Measurements from ENCODE around the gene C1orf35. TPM values are rescaled to one million over a fixed set of nuclear protein-coding genes. Genes with fewer than 3 reads are reported as not detected.
A peak's percentile ranks its signal among the peaks of the same experiment; 100 is the strongest.

C1orf35 gene
- total RNA-seq, 1 donor from 2014 or later = 12.5 TPM

DNA sequence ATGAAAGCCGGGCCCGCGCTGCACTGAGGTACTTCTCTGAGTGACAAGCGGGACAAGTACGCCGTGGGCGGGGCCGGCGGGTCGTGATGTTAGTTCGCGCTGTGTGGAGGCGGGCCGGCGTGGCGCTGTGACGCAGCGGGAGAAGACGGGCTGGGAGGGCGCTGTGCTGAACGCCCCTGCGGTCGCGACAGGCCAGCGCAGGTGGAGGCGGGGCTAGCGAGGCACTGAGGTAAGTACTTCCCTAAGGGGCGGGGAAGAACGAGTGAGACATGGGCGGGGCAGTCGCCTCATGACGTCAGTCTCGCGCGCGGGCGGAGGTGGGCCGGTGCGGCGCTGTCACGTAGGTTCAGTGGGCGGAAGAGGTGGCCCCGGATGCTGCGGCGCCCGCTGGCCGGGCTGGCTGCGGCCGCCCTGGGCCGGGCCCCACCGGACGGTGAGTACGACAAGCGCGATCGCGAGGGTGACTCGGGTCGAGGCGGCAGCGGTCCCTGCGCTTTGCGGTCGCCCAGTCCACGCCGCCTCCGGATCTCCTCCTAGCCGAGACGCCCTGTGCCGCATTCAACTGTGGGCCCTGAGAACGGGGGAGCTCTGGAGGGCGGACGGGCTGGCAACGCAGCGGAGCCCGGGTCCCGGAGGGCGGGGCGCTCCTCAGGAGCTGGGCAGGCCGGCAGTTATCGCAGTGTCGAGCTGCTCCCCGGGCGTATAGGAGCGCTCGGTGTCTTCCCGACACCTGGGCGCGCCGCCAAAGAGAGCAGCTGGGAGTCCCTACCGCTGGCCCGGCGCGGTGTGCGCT lies 37.0 kb upstream of the C1orf35 start, which contains the start of gene GUK1:
TSS of gene GUK1 (plus strand) at position 349 of the 793 bp plus-strand sequence. CDS start at position 373, 24 bp downstream.
- DNase-seq = peak; percentile 100
- H3K27me3 ChIP-seq = no peaks in the 10 kb centered on the region
- H3K4me3 ChIP-seq = peak within 1 kb of the TSS; percentile 97
- H3K4me1 ChIP-seq = peaks cover 35% of the 10 kb centered on the region
- peak; percentile 95 for ATAC-seq
- intact Hi-C loops (cut with DNase I) = no loop called here
- H3K9me3 ChIP-seq = no peaks in the 10 kb centered on the region
- TF ChIP-seq, protein P1, sequence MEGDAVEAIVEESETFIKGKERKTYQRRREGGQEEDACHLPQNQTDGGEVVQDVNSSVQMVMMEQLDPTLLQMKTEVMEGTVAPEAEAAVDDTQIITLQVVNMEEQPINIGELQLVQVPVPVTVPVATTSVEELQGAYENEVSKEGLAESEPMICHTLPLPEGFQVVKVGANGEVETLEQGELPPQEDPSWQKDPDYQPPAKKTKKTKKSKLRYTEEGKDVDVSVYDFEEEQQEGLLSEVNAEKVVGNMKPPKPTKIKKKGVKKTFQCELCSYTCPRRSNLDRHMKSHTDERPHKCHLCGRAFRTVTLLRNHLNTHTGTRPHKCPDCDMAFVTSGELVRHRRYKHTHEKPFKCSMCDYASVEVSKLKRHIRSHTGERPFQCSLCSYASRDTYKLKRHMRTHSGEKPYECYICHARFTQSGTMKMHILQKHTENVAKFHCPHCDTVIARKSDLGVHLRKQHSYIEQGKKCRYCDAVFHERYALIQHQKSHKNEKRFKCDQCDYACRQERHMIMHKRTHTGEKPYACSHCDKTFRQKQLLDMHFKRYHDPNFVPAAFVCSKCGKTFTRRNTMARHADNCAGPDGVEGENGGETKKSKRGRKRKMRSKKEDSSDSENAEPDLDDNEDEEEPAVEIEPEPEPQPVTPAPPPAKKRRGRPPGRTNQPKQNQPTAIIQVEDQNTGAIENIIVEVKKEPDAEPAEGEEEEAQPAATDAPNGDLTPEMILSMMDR (IDR thresholded peaks at IDR 0.05) = peak; percentile 49
- no peaks in the 10 kb centered on the region for H3K36me3 ChIP-seq
- peak within 1 kb of the TSS; percentile 96 for H3K27ac ChIP-seq

DNA sequence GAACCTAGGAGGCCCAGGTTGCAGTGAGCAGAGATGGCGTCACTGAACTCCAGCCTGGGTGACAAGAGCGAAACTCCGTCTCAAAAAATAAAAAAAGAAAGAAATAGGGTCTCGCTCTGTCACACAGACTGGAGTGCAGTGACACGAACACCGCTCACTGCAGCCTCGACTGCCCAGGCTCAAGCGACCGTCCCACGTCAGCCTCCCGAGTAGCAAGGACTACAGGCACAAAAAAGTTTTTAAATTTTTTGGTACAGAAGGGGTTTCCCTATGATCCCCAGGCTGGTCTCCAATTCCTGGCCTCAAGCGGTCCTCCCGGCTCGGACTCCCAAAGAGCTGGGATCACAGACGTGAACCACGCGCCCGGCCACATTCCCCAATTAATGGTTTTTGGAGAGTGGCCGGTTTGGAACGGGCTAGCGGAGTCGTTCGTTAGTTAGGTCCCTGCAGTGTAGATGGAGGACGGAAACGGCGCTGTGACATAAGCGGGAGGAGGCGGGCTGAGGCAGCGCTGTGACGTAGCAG lies 36.3 kb upstream of the C1orf35 start:
- intact Hi-C loops (cut with DNase I) = no loop called here
- Histone ChIP-seq H3K27me3 (no peaks in the 10 kb centered on the region), H3K27ac (peak overlapping the region; percentile 96), H3K36me3 (no peaks in the 10 kb centered on the region), H3K4me3 (peak overlapping the region; percentile 97), H3K9me3 (no peaks in the 10 kb centered on the region), H3K4me1 (peaks cover 35% of the 10 kb centered on the region)
- DNase-seq (no peak), ATAC-seq (no peak)
- TF ChIP-seq, protein P1 (IDR thresholded peaks at IDR 0.05) = no peak

DNA sequence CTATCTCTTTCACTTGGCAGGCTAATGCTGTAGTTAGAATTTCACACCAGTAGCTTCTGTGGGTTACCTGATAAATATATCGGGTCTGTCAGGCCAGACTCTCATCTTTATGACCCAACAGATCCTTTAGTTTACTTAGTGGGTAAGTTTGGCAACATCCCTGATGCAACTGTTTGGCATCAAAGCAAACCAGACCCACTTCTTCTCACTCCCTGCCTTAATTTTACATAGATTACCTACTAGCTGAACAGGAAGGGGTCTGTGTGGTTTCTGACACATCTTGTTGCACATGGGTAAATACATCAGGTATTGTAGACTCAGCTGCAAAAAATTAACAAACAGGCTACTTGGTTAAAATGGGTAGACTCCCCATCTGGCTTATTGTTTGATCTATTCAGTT lies 33.8 kb upstream of the C1orf35 start:
- ATAC-seq = no peak
- TF ChIP-seq, protein P1 (IDR thresholded peaks at IDR 0.05) = no peak
- H3K27ac ChIP-seq = no peak overlapping the region
- no peaks in the 10 kb centered on the region for H3K27me3 ChIP-seq
- peaks cover 10% of the 10 kb centered on the region for H3K4me1 ChIP-seq
- DNase-seq = no peak
- H3K36me3 ChIP-seq = no peaks in the 10 kb centered on the region
- H3K4me3 ChIP-seq = no peak overlapping the region
- no peaks in the 10 kb centered on the region for H3K9me3 ChIP-seq
- intact Hi-C loops (cut with DNase I) = no loop called here

DNA sequence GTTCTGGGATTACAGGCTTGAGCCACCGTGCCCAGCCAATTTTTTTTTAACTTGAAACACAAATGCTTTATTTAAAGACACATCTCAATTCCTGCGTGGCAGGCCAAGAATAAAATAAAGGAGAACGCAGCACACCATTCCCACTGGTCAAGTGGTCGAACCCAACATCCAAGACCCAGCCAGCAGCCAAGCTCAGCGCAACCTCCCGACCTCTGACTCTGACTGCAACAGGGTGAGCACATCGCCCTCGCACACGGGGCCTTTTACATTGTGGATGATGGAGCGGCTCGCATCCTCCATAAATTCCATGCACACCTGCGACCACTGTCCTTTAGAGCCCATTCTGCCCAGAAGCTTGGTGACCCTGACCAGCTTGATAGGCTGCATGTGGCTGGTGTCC lies 31.5 kb upstream of the C1orf35 start:
- no peak for ATAC-seq
- TF ChIP-seq, protein P1 (IDR thresholded peaks at IDR 0.05) = no peak
- intact Hi-C loops (cut with DNase I) = no loop called here

DNA sequence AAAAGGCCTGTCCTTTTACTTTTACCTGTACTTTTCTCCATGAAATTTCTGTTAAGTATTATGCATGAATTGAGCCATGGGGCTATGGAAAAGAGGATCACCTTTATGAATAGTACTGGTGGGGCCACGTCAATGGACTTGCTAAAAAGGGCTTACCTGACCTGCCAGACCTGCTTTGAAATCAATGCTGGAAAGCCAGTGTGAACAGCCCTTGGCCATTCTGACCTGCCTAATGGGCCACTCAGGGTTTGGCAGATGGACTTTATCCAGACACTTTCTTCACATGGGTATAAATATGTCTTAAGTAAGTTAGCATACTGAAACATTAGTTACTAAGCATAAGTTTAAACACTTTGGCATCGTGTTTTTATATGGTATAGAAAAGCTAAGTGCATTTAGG lies 28.6 kb upstream of the C1orf35 start:
- no peak overlapping the region for H3K4me3 ChIP-seq
- intact Hi-C loops (cut with DNase I) = no loop called here
- peak overlapping the region; percentile 62 for H3K27ac ChIP-seq
- TF ChIP-seq, protein P1 (IDR thresholded peaks at IDR 0.05) = no peak
- peaks cover 4% of the 10 kb centered on the region for H3K4me1 ChIP-seq
- DNase-seq (no peak), ATAC-seq (no peak)
- no peaks in the 10 kb centered on the region for H3K36me3 ChIP-seq
- no peaks in the 10 kb centered on the region for H3K9me3 ChIP-seq
- H3K27me3 ChIP-seq = no peaks in the 10 kb centered on the region

More for the DNA sequence above, 31.5 kb upstream of the C1orf35 start:
- Histone ChIP-seq H3K36me3 (no peaks in the 10 kb centered on the region), H3K27me3 (no peaks in the 10 kb centered on the region), H3K4me3 (no peak overlapping the region), H3K27ac (no peak overlapping the region), H3K4me1 (peaks cover 4% of the 10 kb centered on the region), H3K9me3 (no peaks in the 10 kb centered on the region)
- DNase-seq = no peak
